Activated CD4-positive, alpha-beta T cell treated with anti-CD3 and anti-CD28 coated beads, Interleukin-2, Interleukin-4, amounts not matched to agents 100 ng/mL and 50 ng/mL, durations not matched to agents 16 hours and 8 hours (primary cell): Measurements from ENCODE around the gene SPRED2.

Source experiments
- DNase-seq: peaks from one replicate; pipeline ENCODE4 v3.0.0-alpha.2; 2020; ENCODE audit warnings: low spot score

SPRED2 gene

GRCh38 chr2:65438137-65438899 lies 5.9 kb upstream of the SPRED2 start:
- DNase-seq: no peak

GRCh38 chr2:65437392-65438135 lies 5.2 kb upstream of the SPRED2 start:
- no peak for DNase-seq

GRCh38 chr2:65436824-65437221 lies 4.4 kb upstream of the SPRED2 start:
- DNase-seq: peak; percentile 83

GRCh38 chr2:65436169-65436823 lies 3.9 kb upstream of the SPRED2 start:
- DNase-seq: peak; percentile 22

- peak; percentile 19 for DNase-seq
Observed at GRCh38 chr2:65435625-65436168, 3.3 kb upstream of the SPRED2 start.

GRCh38 chr2:65434592-65435241 lies 2.3 kb upstream of the SPRED2 start:
- DNase-seq: no peak

GRCh38 chr2:65431421-65432226 lies 775 bp downstream of the SPRED2 start:
- DNase-seq: peak; percentile 39

- peak; percentile 57 for DNase-seq
Observed at GRCh38 chr2:65430603-65431420, 1.6 kb downstream of the SPRED2 start.

- DNase-seq: no peak
Observed at GRCh38 chr2:65429786-65430602, 2.4 kb downstream of the SPRED2 start.

- DNase-seq: no peak
Observed at GRCh38 chr2:65427532-65427931, 4.9 kb downstream of the SPRED2 start.

GRCh38 chr2:65425276-65425675 lies 7.1 kb downstream of the SPRED2 start:
- DNase-seq: no peak

- no peak for DNase-seq
Observed at GRCh38 chr2:65424391-65424790, 8.0 kb downstream of the SPRED2 start.

GRCh38 chr2:65421432-65421748 lies 11.0 kb downstream of the SPRED2 start:
- no peak for DNase-seq

- peak; percentile 15 for DNase-seq
Observed at GRCh38 chr2:65420712-65421431, 11.5 kb downstream of the SPRED2 start.

- no peak for DNase-seq
Observed at GRCh38 chr2:65417509-65418085, 14.8 kb downstream of the SPRED2 start.

GRCh38 chr2:65416945-65417344 lies 15.5 kb downstream of the SPRED2 start:
- no peak for DNase-seq

GRCh38 chr2:65416321-65416720 lies 16.1 kb downstream of the SPRED2 start:
- no peak for DNase-seq

- no peak for DNase-seq
Observed at GRCh38 chr2:65415091-65415490, 17.3 kb downstream of the SPRED2 start.

- DNase-seq: no peak
Observed at GRCh38 chr2:65413610-65414009, 18.8 kb downstream of the SPRED2 start.
